K562 (cell line): ENCODE measurements around the gene SYNJ2. TPM values are rescaled to one million over a fixed set of nuclear protein-coding genes. Genes with fewer than 3 reads are reported as not detected.

Experiments used
- ATAC-seq: fragments of 200-7000 bp; cut with Tn5 transposase; 3 replicates; pipeline ENCODE4 v1.9.1; 2020; ENCODE audit warnings: moderate library complexity
- BruUV-seq: library from RNA; stranded (reverse); fragments of 400-500 nt; replicated peaks from 2 replicates; lab custom pipeline; 2021; lab: Mats Ljungman, UMichigan
- CTCF ChIA-PET: fragments of 300-600 bp; formaldehyde crosslinking; extraction: SDS; loops from one replicate; lab custom pipeline; 2021; ENCODE audit warnings: low intra/inter-chr PET ratio; lab: Yijun Ruan, JAX
- POLR2A ChIA-PET: fragments of 300-600, 350-650 bp; sonication (Branson Sonifier 250); formaldehyde crosslinking; extraction: SDS; loops from one replicate; lab custom pipeline; 2021; ENCODE audit warnings: antibody characterized with exemption, inconsistent platforms; lab: Yijun Ruan, JAX
- DNase-seq, 4 experiments: peaks; one replicate each; pipeline versions ENCODE4 v3.0.0 to v3.0.0-alpha.2; 2011 to 2018; ENCODE audit warnings: low spot score in 3 of 4, mixed read lengths in 3 of 4; ENCODE audit errors: extremely low read depth in 1 of 4
- FAIRE-seq: peaks from 2 replicates; lab custom pipeline; 2011; peaks lifted over from hg19 to GRCh38; lab: Jason Lieb, UNC
- H2AFZ ChIP-seq: 2 replicates; pipeline ENCODE4 v1.6.0; 2011; ENCODE audit warnings: low read depth, low read length, control low read depth, inconsistent platforms
- H3K27ac ChIP-seq: fragments of 200-600 bp; 3 replicates; pipeline ENCODE4 v1.8.0; 2011; ENCODE audit warnings: low read depth, mild to moderate bottlenecking, control low read depth, inconsistent platforms, low read length, moderate library complexity, mixed read lengths; ENCODE audit errors: extremely low read depth
- H3K27me3 ChIP-seq, 2 experiments: fragments of 300-600 bp in 1 of 2; 2 replicates in 1 of 2; 3 replicates in 1 of 2; pipeline versions ENCODE4 v1.6.0 to v1.8.0; 2011; ENCODE audit warnings: inconsistent platforms in 2 of 2, low read length in 2 of 2, mild to moderate bottlenecking in 1 of 2, mixed read lengths in 1 of 2, moderate library complexity in 1 of 2; ENCODE audit not compliant: control insufficient read depth in 2 of 2, insufficient read depth in 2 of 2
- H3K36me3 ChIP-seq: fragments of 300-600 bp; 3 replicates; pipeline ENCODE4 v1.8.0; 2011; ENCODE audit warnings: mild to moderate bottlenecking, low read length, inconsistent platforms; ENCODE audit not compliant: control insufficient read depth, insufficient read depth
- H3K4me1 ChIP-seq, 2 experiments: fragments of 200-600 bp in 1 of 2; replicated peaks in 1 of 2; 2 replicates in 1 of 2; 3 replicates in 1 of 2; pipeline versions ENCODE4 v1.5.1 to v1.8.0; 2011; ENCODE audit warnings: inconsistent platforms in 2 of 2, low read length in 2 of 2, mild to moderate bottlenecking in 1 of 2, mixed read lengths in 1 of 2, moderate library complexity in 1 of 2; ENCODE audit not compliant: control insufficient read depth in 2 of 2, insufficient read depth in 2 of 2
- H3K4me2 ChIP-seq: 2 replicates; pipeline ENCODE4 v1.6.1; 2011; ENCODE audit warnings: low read length, control low read depth, inconsistent platforms, mixed read lengths; ENCODE audit not compliant: insufficient read depth
- H3K4me3 ChIP-seq: fragments of 200-600 bp; sonication (generic), shearing (Covaris generic); 2 replicates; pipeline ENCODE4 v1.5.1; 2016; ENCODE audit warnings: control low read depth, inconsistent platforms
- H3K79me2 ChIP-seq: fragments of 200-600 bp; 3 replicates; pipeline ENCODE4 v1.8.0; 2011; ENCODE audit warnings: low read length, inconsistent platforms; ENCODE audit not compliant: control insufficient read depth, insufficient read depth
- H3K9ac ChIP-seq, 2 experiments: 2 replicates each; pipeline versions ENCODE4 v1.6.0 to v1.6.1; 2011; ENCODE audit warnings: low read depth in 2 of 2, low read length in 2 of 2, control low read depth in 1 of 2, inconsistent platforms in 1 of 2, mild to moderate bottlenecking in 1 of 2, mixed read lengths in 1 of 2; ENCODE audit not compliant: insufficient read depth in 1 of 2
- H3K9me1 ChIP-seq: one replicate; pipeline ENCODE4 v1.6.0; 2011; ENCODE audit warnings: inconsistent platforms, mild to moderate bottlenecking, low read length, moderate library complexity; ENCODE audit not compliant: control insufficient read depth, insufficient read depth
- H3K9me3 ChIP-seq: replicated peaks from 2 replicates; pipeline ENCODE4 v1.5.1; 2011; ENCODE audit warnings: low read depth, low read length, inconsistent platforms; ENCODE audit not compliant: control insufficient read depth, insufficient read depth
- H4K20me1 ChIP-seq: replicated peaks from 2 replicates; pipeline ENCODE4 v1.6.1; 2011; ENCODE audit warnings: low read length, inconsistent platforms, mixed read lengths; ENCODE audit not compliant: control insufficient read depth, insufficient read depth
- EP300 ChIP-seq: IDR thresholded peaks from 2 replicates; pipeline ENCODE4 v1.6.1; 2012; ENCODE audit warnings: low read length, improper control_type of control experiment
- XRCC3 ChIP-seq: fragments of 450-650 bp; IDR thresholded peaks from 2 replicates; pipeline ENCODE4 v1.6.1; 2017; ENCODE audit warnings: mild to moderate bottlenecking, moderate library complexity
- ZBTB7A ChIP-seq: IDR thresholded peaks from 2 replicates; pipeline ENCODE4 v1.6.1; 2011; ENCODE audit warnings: low read depth, mild to moderate bottlenecking, low read length, moderate library complexity, borderline replicate concordance; ENCODE audit not compliant: control insufficient read depth
- ZFP36 ChIP-seq: fragments of 150-350 bp; IDR thresholded peaks from 2 replicates; pipeline ENCODE4 v1.6.1; 2018; ENCODE audit warnings: low read length, low read depth; ENCODE audit not compliant: partially characterized antibody
- ZNF121 ChIP-seq: sonication (generic); formaldehyde crosslinking; conservative IDR thresholded peaks from 2 replicates; pipeline ENCODE4 v1.8.0; 2022; ENCODE audit warnings: missing genetic modification reagents
- ZNF134 ChIP-seq: fragments of 250-450 bp; sonication (Bioruptor Pico); conservative IDR thresholded peaks from 2 replicates; pipeline ENCODE4 v1.4.0; 2020
- WGBS: fragments of 100-300 bp; shearing (Covaris generic); methylation state at CpG from one replicate; pipeline ENCODE4 v1.1.6; 2016; ENCODE audit warnings: low coverage, mixed read lengths; ENCODE audit not compliant: insufficient coverage; ENCODE audit errors: missing lambda C conversion rate; 5-methylcytosine and 5-hydroxymethylcytosine counted together
- in situ Hi-C: fragments of 300-500 bp; cut with MboI; formaldehyde crosslinking; loops from 4 replicates; pipeline ENCODE4 v1.15.0; 2018; ENCODE audit warnings: inconsistent platforms, mixed read lengths
- intact Hi-C: fragments of 100-400 bp; cut with micrococcal nuclease; formaldehyde crosslinking; loops from 2 replicates; pipeline ENCODE4 v1.14.2; 2022
- polyA plus RNA-seq, 8 experiments: library from polyadenylated mRNA; depleted of rRNA in 4 of 8; stranded (reverse) in 5 of 8; unstranded in 3 of 8; fragments of >200 nt; fragmentation: Nextera tagmentation in 2 of 8; fragmentation: Illumina TruSeq in 1 of 8; extraction: Ambion mirVana in 2 of 8; extraction: Trizol in 1 of 8; gene quantifications; 2 replicates each; pipeline versions ENCODE4 v1.2.1 to v1.2.3, GENCODE V29; 2011 to 2014; ENCODE audit warnings: inconsistent platforms in 1 of 8, missing spikeins in 1 of 8
- total RNA-seq, 7 experiments: library from RNA; depleted of rRNA in 6 of 7; stranded (reverse); fragments of >200 nt in 6 of 7; fragmentation: Illumina TruSeq in 2 of 7; extraction: Trizol in 2 of 7; gene quantifications; 2 replicates each; pipeline versions ENCODE4 v1.2.1 to v1.2.3, GENCODE V29; 2011 to 2021; ENCODE audit warnings: low replicate concordance in 1 of 7

SYNJ2 gene
- total and polyA plus RNA-seq, 9 of the 15 experiments (the other 6 are each of a cell fraction or from before 2014, with no cell fraction given) = 3.0 to 27.7 (median 17.8) TPM

- FAIRE-seq = no peak
- peaks cover 8% of the 10 kb centered on the region; the same call in 1 of the 2 replicates for H4K20me1 ChIP-seq
- H3K4me1 ChIP-seq = peaks cover 37 to 47% of the 10 kb centered on the region in 2 experiments
- BruUV-seq = no TSS peak
- H3K79me2 ChIP-seq = peaks cover 8% of the 10 kb centered on the region; the same call in 1 of the 3 replicates
- no peak overlapping the region for H3K4me2 ChIP-seq
- in situ Hi-C loops = no loop called here
- no peaks in the 10 kb centered on the region for H3K9me3 ChIP-seq
- no peak for DNase-seq
- H3K36me3 ChIP-seq = peaks cover 12% of the 10 kb centered on the region; the same call in 2 of the 3 replicates
- CTCF ChIA-PET = no interaction called here
- ATAC-seq = no peak
- intact Hi-C loops = loop anchor here (5.0 kb wide), 1 partner anchor 45 kb away; no protein-coding TSS in a partner anchor
- POLR2A ChIA-PET = interaction anchor here (0.6 kb wide), 1 partner anchor 21 kb away, joined by 4 read pairs; no protein-coding TSS in a partner anchor
- H3K27me3 ChIP-seq = no peaks in the 10 kb centered on the region
- H3K9me1 ChIP-seq = peaks cover 3% of the 10 kb centered on the region
- H3K27ac ChIP-seq = no peak overlapping the region
- H3K4me3 ChIP-seq = no peak overlapping the region
- 0 out of 2 replicates have a peak, but pooled peaks have one; percentile 7 for TF ChIP-seq ZNF121 (CRISPR knock-in tag)
- 0 out of 2 replicates have a peak, but pooled peaks have one; percentile 9 for TF ChIP-seq ZBTB7A
- TF ChIP-seq EP300 = no peak
- TF ChIP-seq XRCC3 = no peak
- TF ChIP-seq ZNF134 = no peak
- TF ChIP-seq ZFP36 = peak; percentile 39
- WGBS = 79% methylated on average over 21 of the region's 22 CpGs
- H3K9ac ChIP-seq = peak overlapping the region in 1 of 2 experiments; percentile 2; a peak in 1 of 4 replicates
- no peak overlapping the region for H2AFZ ChIP-seq
Observed at GRCh38 chr6:158027590-158028285, 46.1 kb downstream of the SYNJ2 start.
